GM23338 (cell line): ENCODE data around the gene PDE5A. TPM values are rescaled to one million over a fixed set of nuclear protein-coding genes. Genes with fewer than 3 reads are reported as not detected.

ENCODE experiments used
- ATAC-seq: fragments of 200-7000 bp; cut with Tn5 transposase; 3 replicates; pipeline ENCODE4 v1.9.1; 2020
- DNase-seq: peaks from one replicate; pipeline ENCODE4 v3.0.0-alpha.2; 2015; ENCODE audit warnings: low spot score
- H2AFZ ChIP-seq: fragments of 200-600 bp; sonication (generic); 2 replicates; pipeline ENCODE4 v1.8.0; 2016; ENCODE audit warnings: antibody characterized with exemption, mild to moderate bottlenecking, moderate library complexity
- H3F3A ChIP-seq: fragments of 200-600 bp; sonication (generic); replicated peaks from 2 replicates; pipeline ENCODE4 v1.8.0; 2017; ENCODE audit warnings: antibody characterized with exemption, mixed run types, low read depth
- H3K27ac ChIP-seq: fragments of 200-600 bp; sonication (generic); 2 replicates; pipeline ENCODE4 v1.6.1; 2016; ENCODE audit warnings: low read depth
- H3K27me3 ChIP-seq: fragments of 200-600 bp; sonication (generic); 2 replicates; pipeline ENCODE4 v1.8.0; 2016; ENCODE audit warnings: mild to moderate bottlenecking, mixed run types, moderate library complexity; ENCODE audit not compliant: insufficient read depth
- H3K36me3 ChIP-seq: fragments of 200-600 bp; sonication (generic); 2 replicates; pipeline ENCODE4 v1.8.0; 2016; ENCODE audit warnings: mild to moderate bottlenecking; ENCODE audit not compliant: insufficient read depth
- H3K4me1 ChIP-seq: fragments of 200-600 bp; sonication (generic); 2 replicates; pipeline ENCODE4 v1.8.0; 2016; ENCODE audit warnings: mild to moderate bottlenecking, moderate library complexity; ENCODE audit not compliant: insufficient read depth
- H3K4me2 ChIP-seq: fragments of 200-600 bp; sonication (generic); 2 replicates; pipeline ENCODE4 v1.7.1; 2017; ENCODE audit warnings: mixed run types
- H3K4me3 ChIP-seq: fragments of 200-600 bp; sonication (generic); 2 replicates; pipeline ENCODE4 v1.6.1; 2016; ENCODE audit warnings: mixed run types
- H3K79me2 ChIP-seq: fragments of 200-600 bp; sonication (generic); replicated peaks from 2 replicates; pipeline ENCODE4 v1.8.0; 2017; ENCODE audit warnings: mild to moderate bottlenecking; ENCODE audit not compliant: insufficient read depth
- H3K9me2 ChIP-seq: fragments of 200-600 bp; sonication (generic); 2 replicates; pipeline ENCODE4 v1.8.0; 2017; ENCODE audit not compliant: insufficient read depth
- H4K20me1 ChIP-seq: fragments of 200-600 bp; sonication (generic); replicated peaks from 2 replicates; pipeline ENCODE4 v1.8.0; 2017; ENCODE audit warnings: mild to moderate bottlenecking; ENCODE audit not compliant: insufficient read depth
- H3K27ac Mint-ChIP-seq: 2 replicates; pipeline ENCODE4 v1.8.0; 2020; ENCODE audit warnings: inconsistent platforms, mild to moderate bottlenecking, moderate library complexity, mixed read lengths
- H3K27me3 Mint-ChIP-seq: 3 replicates; pipeline ENCODE4 v1.8.0; 2022; ENCODE audit warnings: low read depth, mild to moderate bottlenecking, moderate library complexity, mixed read lengths, inconsistent platforms; ENCODE audit not compliant: insufficient read depth, poor library complexity
- H3K36me3 Mint-ChIP-seq: 3 replicates; pipeline ENCODE4 v1.8.0; 2021; ENCODE audit warnings: low read depth, mild to moderate bottlenecking, inconsistent platforms, moderate library complexity, mixed read lengths
- H3K4me1 Mint-ChIP-seq: 3 replicates; pipeline ENCODE4 v1.8.0; 2020; ENCODE audit warnings: mild to moderate bottlenecking, inconsistent platforms, mixed read lengths
- H3K4me3 Mint-ChIP-seq: 3 replicates; pipeline ENCODE4 v1.8.0; 2021; ENCODE audit warnings: moderate library complexity, mild to moderate bottlenecking, inconsistent platforms, mixed read lengths
- H3K9me3 Mint-ChIP-seq: 3 replicates; pipeline ENCODE4 v1.8.0; 2020; ENCODE audit warnings: moderate library complexity, mild to moderate bottlenecking, inconsistent platforms, mixed read lengths
- CREB1 ChIP-seq: fragments of 250-450 bp; sonication (Bioruptor Pico); IDR thresholded peaks from 2 replicates; pipeline ENCODE4 v1.5.0; 2020; ENCODE audit warnings: low read depth, mild to moderate bottlenecking, moderate library complexity
- CTCF ChIP-seq, 2 experiments: fragments of 200-600 bp in 1 of 2; sonication (generic) in 1 of 2; conservative IDR thresholded peaks; 2 replicates each; pipeline versions ENCODE4 v1.5.1 to v1.6.1; 2016 to 2017; ENCODE audit warnings: antibody characterized with exemption in 2 of 2, low read depth in 2 of 2, mild to moderate bottlenecking in 2 of 2, moderate library complexity in 1 of 2
- ETS1 ChIP-seq: IDR thresholded peaks from 2 replicates; pipeline ENCODE4 v1.6.1; 2016; ENCODE audit warnings: antibody characterized with exemption
- EZH2 ChIP-seq: fragments of 200-600 bp; sonication (generic); IDR thresholded peaks from one replicate; pipeline ENCODE4 v1.8.0; 2017; ENCODE audit warnings: antibody characterized with exemption, mild to moderate bottlenecking, low read depth; ENCODE audit not compliant: unreplicated experiment
- EZH2phosphoT487 ChIP-seq: fragments of 200-600 bp; sonication (generic); IDR thresholded peaks from one replicate; pipeline ENCODE4 v1.8.1; 2018; ENCODE audit warnings: antibody characterized with exemption; ENCODE audit not compliant: unreplicated experiment
- JUNB ChIP-seq: IDR thresholded peaks from one replicate; pipeline ENCODE4 v1.6.1; 2016; ENCODE audit warnings: antibody characterized with exemption; ENCODE audit not compliant: unreplicated experiment
- POLR2AphosphoS5 ChIP-seq: IDR thresholded peaks from 2 replicates; pipeline ENCODE4 v1.6.1; 2016; ENCODE audit warnings: antibody characterized with exemption, low read depth
- ZNF114 ChIP-seq: fragments of 250-450 bp; sonication (Bioruptor Pico); IDR thresholded peaks from 2 replicates; pipeline ENCODE4 v1.5.0; 2020; ENCODE audit warnings: mild to moderate bottlenecking, moderate library complexity
- ZNF331 ChIP-seq: fragments of 250-450 bp; sonication (Bioruptor Pico); IDR thresholded peaks from 2 replicates; pipeline ENCODE4 v1.5.0; 2020; ENCODE audit warnings: low read depth, mild to moderate bottlenecking, moderate library complexity
- polyA plus RNA-seq: library from polyadenylated mRNA; unstranded; fragments of >200 nt; fragmentation: Nextera tagmentation; extraction: Ambion mirVana; gene quantifications from 2 replicates; pipeline ENCODE4 v1.2.1, GENCODE V29; 2016
- total RNA-seq: library from RNA; depleted of rRNA; stranded (reverse); fragments of >200 nt; shearing (Covaris generic); gene quantifications from 2 replicates; pipeline ENCODE4 v1.2.3, GENCODE V29; 2014

The PDE5A gene
- total and polyA plus RNA-seq, 2 experiments from 2014 or later = 15.0 to 22.6 TPM

DNA sequence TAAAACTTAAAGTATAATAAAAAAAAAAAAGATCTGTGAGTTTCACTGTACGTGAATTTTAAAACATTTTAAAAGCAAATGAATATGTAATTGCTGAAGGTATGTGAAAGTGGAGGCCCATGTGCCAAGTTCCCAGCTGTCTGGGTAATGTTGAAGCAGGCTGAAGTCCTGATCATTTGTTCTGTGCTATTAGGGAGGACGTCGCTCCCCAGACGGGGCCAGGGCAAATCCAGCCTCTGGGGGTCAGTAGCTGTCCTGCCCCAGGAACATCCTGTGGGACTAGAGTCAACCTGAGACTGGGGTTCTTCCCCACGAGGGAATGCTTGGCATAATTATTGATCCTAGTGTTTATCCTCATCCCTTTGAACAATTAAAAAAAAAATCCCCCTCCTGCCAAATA is 48.8 kb downstream of the PDE5A start:
- Histone ChIP-seq H3K27me3 (no peaks in the 10 kb centered on the region), H3K9me2 (peaks cover 9% of the 10 kb centered on the region; the same call in 1 of the 2 replicates), H2AFZ (no peak overlapping the region), H4K20me1 (no peaks in the 10 kb centered on the region), H3K36me3 (0 out of 2 replicates have a peak, but pooled peaks cover 5% of the 10 kb centered on the region), H3F3A (no peaks in the 10 kb centered on the region), H3K4me2 (no peak overlapping the region), H3K79me2 (peaks cover 24% of the 10 kb centered on the region), H3K4me1 (peaks cover 5% of the 10 kb centered on the region; the same call in 1 of the 2 replicates), H3K4me3 (no peak overlapping the region), H3K27ac (0 out of 2 replicates have a peak overlapping the region, but pooled peaks have one; percentile 34)
- DNase-seq = no peak
- TF ChIP-seq CTCF (conservative IDR thresholded peaks at IDR 0.05; ENCODE audit: low read depth in 2 of 2) (peak in 1 of 2 experiments; percentile 44; a peak in 2 of 4 replicates), EZH2 (no peak)
- H3K4me1 Mint-ChIP-seq = peaks cover 11% of the 10 kb centered on the region
- H3K27me3 Mint-ChIP-seq = peaks cover 2% of the 10 kb centered on the region
- no peaks in the 10 kb centered on the region for H3K9me3 Mint-ChIP-seq
- no peak overlapping the region for H3K4me3 Mint-ChIP-seq
- no peak for ATAC-seq
- H3K36me3 Mint-ChIP-seq = peaks cover 21% of the 10 kb centered on the region
- 0 out of 2 replicates have a peak overlapping the region, but pooled peaks have one; percentile 13 for H3K27ac Mint-ChIP-seq

DNA sequence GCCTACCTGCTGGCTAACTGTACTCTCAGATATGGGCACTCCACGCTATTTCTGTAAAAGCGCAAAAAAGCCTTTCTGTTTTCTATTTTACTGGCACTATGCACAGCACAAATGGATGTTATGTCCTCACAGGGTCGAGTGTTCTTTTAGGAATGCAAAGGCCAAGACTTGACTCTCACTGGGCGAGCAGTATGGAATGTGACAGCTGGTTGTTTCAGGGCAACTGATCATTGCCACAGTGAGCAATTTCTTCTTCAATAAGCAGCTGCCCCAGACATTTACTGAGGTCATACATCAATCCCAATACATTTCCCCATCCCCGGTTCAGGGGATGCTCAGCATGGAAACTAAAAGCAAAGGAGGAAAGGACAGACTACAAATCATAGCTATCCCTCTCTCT is 58.2 kb downstream of the PDE5A start:
- ATAC-seq (no peak), DNase-seq (no peak)
- Mint-ChIP-seq H3K36me3 (peaks cover under 1% of the 10 kb centered on the region; the same call in 2 of the 3 replicates), H3K4me3 (no peak overlapping the region), H3K4me1 (no peaks in the 10 kb centered on the region), H3K27ac (no peak overlapping the region), H3K9me3 (peaks cover under 1% of the 10 kb centered on the region; the same call in 1 of the 3 replicates), H3K27me3 (peaks cover 2% of the 10 kb centered on the region)
- H3K27ac ChIP-seq = no peak overlapping the region
- H2AFZ ChIP-seq = no peak overlapping the region
- H3K36me3 ChIP-seq = peaks cover 2% of the 10 kb centered on the region; the same call in 1 of the 2 replicates
- H4K20me1 ChIP-seq = peaks cover 7% of the 10 kb centered on the region; the same call in 1 of the 2 replicates
- H3K9me2 ChIP-seq = no peaks in the 10 kb centered on the region
- no peaks in the 10 kb centered on the region for H3K27me3 ChIP-seq
- H3K4me2 ChIP-seq = no peak overlapping the region
- H3F3A ChIP-seq = no peaks in the 10 kb centered on the region
- H3K4me3 ChIP-seq = no peak overlapping the region
- no peaks in the 10 kb centered on the region for H3K4me1 ChIP-seq
- TF ChIP-seq ETS1 (no peak), ZNF331 (CRISPR knock-in tag) (no peak), JUNB (no peak)
- H3K79me2 ChIP-seq = peaks cover 15% of the 10 kb centered on the region; the same call in 1 of the 2 replicates

DNA sequence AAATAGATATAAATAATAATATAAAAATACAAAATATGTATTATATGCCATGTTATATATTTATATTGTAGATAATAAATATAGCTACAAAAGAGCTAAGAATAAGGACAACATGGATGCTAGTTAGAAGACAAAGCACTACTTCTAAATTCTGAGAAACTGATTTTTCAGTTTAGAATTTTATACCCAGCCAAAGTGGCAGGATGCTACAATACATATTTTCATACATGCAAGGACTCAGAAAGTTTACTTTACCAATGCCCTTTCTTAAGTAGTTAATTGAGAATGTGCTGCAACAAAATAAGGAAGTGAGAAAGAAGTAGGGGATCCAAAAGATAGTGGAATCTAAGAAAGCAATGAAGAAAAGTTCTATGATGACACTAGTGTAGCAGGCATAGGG is 64.5 kb downstream of the PDE5A start:
- no peak for DNase-seq
- H3K79me2 ChIP-seq = no peaks in the 10 kb centered on the region
- H3K4me2 ChIP-seq = no peak overlapping the region
- ATAC-seq = no peak
- H3K4me1 Mint-ChIP-seq = no peaks in the 10 kb centered on the region
- H4K20me1 ChIP-seq = no peaks in the 10 kb centered on the region
- no peaks in the 10 kb centered on the region for H3F3A ChIP-seq
- no peaks in the 10 kb centered on the region for H3K27me3 ChIP-seq
- H3K4me3 ChIP-seq = no peak overlapping the region
- peaks cover 16% of the 10 kb centered on the region; the same call in 2 of the 3 replicates for H3K9me3 Mint-ChIP-seq
- H3K9me2 ChIP-seq = no peaks in the 10 kb centered on the region
- H3K4me1 ChIP-seq = no peaks in the 10 kb centered on the region
- H3K4me3 Mint-ChIP-seq = no peak overlapping the region
- H3K36me3 ChIP-seq = peaks cover 16% of the 10 kb centered on the region; the same call in 1 of the 2 replicates
- peaks cover 2% of the 10 kb centered on the region for H3K27me3 Mint-ChIP-seq
- H3K36me3 Mint-ChIP-seq = peaks cover 20% of the 10 kb centered on the region
- H3K27ac ChIP-seq = no peak overlapping the region
- no peak overlapping the region for H3K27ac Mint-ChIP-seq
- H2AFZ ChIP-seq = no peak overlapping the region
- TF ChIP-seq POLR2AphosphoS5 (no peak), ZNF114 (CRISPR knock-in tag) (no peak), CTCF (conservative IDR thresholded peaks at IDR 0.05; ENCODE audit: low read depth in 2 of 2) (no peak), JUNB (no peak), ETS1 (no peak), EZH2phosphoT487 (no peak), ZNF331 (CRISPR knock-in tag) (no peak), EZH2 (no peak), CREB1 (CRISPR knock-in tag) (no peak)
